Neural progenitor cell (in vitro differentiated cells): ENCODE results near the gene TRABD2A. TPM values are rescaled to one million over a fixed set of nuclear protein-coding genes. Genes with fewer than 3 reads are reported as not detected.

Experiments
- DNase-seq: peaks from one replicate; pipeline ENCODE4 v3.0.0-alpha.2; 2016; ENCODE audit warnings: low spot score
- H2AFZ ChIP-seq: fragments of 200-600 bp; sonication (generic); replicated peaks from 2 replicates; pipeline ENCODE4 v1.6.1; 2016; ENCODE audit warnings: antibody characterized with exemption
- H3F3A ChIP-seq: fragments of 200-600 bp; sonication (generic); 2 replicates; pipeline ENCODE4 v1.6.1; 2016; ENCODE audit warnings: antibody characterized with exemption, low read depth
- H3K27ac ChIP-seq: fragments of 200-600 bp; sonication (generic); 2 replicates; pipeline ENCODE4 v1.5.1; 2016; ENCODE audit warnings: mild to moderate bottlenecking
- H3K27me3 ChIP-seq: fragments of 200-600 bp; sonication (generic); 2 replicates; pipeline ENCODE4 v1.6.1; 2016; ENCODE audit warnings: mild to moderate bottlenecking, moderate library complexity
- H3K36me3 ChIP-seq: fragments of 200-600 bp; sonication (generic); 2 replicates; pipeline ENCODE4 v1.5.1; 2016
- H3K4me1 ChIP-seq: fragments of 200-600 bp; sonication (generic); 2 replicates; pipeline ENCODE4 v1.6.1; 2016; ENCODE audit warnings: mixed run types
- H3K4me2 ChIP-seq: fragments of 200-600 bp; sonication (generic); 2 replicates; pipeline ENCODE4 v1.6.1; 2016
- H3K4me3 ChIP-seq: fragments of 200-600 bp; sonication (generic); 2 replicates; pipeline ENCODE4 v1.5.1; 2016
- H3K79me2 ChIP-seq: fragments of 200-600 bp; sonication (generic); 2 replicates; pipeline ENCODE4 v1.6.1; 2016; ENCODE audit warnings: low read depth
- H3K9ac ChIP-seq: fragments of 200-600 bp; sonication (generic); 2 replicates; pipeline ENCODE4 v1.6.1; 2016
- H3K9me3 ChIP-seq: fragments of 200-600 bp; sonication (generic); 2 replicates; pipeline ENCODE4 v1.5.1; 2016; ENCODE audit warnings: low read depth
- H4K20me1 ChIP-seq: fragments of 200-600 bp; sonication (generic); 2 replicates; pipeline ENCODE4 v1.6.1; 2016; ENCODE audit warnings: low read depth
- H3K27ac Mint-ChIP-seq: 3 replicates; pipeline ENCODE4 v1.8.0; 2021; ENCODE audit warnings: mixed read lengths
- H3K27me3 Mint-ChIP-seq: 2 replicates; pipeline ENCODE4 v1.8.0; 2022; ENCODE audit warnings: low read depth, mild to moderate bottlenecking, inconsistent platforms, moderate library complexity, mixed read lengths; ENCODE audit not compliant: insufficient read depth
- H3K36me3 Mint-ChIP-seq: 3 replicates; pipeline ENCODE4 v1.8.0; 2021; ENCODE audit warnings: mixed read lengths
- H3K4me1 Mint-ChIP-seq: 3 replicates; pipeline ENCODE4 v1.8.0; 2021; ENCODE audit warnings: mixed read lengths
- H3K4me3 Mint-ChIP-seq: 3 replicates; pipeline ENCODE4 v1.8.0; 2021; ENCODE audit warnings: mild to moderate bottlenecking, moderate library complexity, mixed read lengths
- H3K9me3 Mint-ChIP-seq: 3 replicates; pipeline ENCODE4 v1.8.0; 2020; ENCODE audit warnings: mixed read lengths
- EZH2 ChIP-seq: fragments of 200-600 bp; sonication (generic); IDR thresholded peaks from 2 replicates; pipeline ENCODE4 v1.6.1; 2017; ENCODE audit warnings: antibody characterized with exemption, mild to moderate bottlenecking, moderate library complexity
- EZH2phosphoT487 ChIP-seq: fragments of 200-600 bp; sonication (generic); IDR thresholded peaks from 2 replicates; pipeline ENCODE4 v1.6.1; 2017; ENCODE audit warnings: antibody characterized with exemption
- total RNA-seq: library from RNA; depleted of rRNA; stranded (reverse); fragments of >200 nt; gene quantifications from 2 replicates; pipeline ENCODE4 v1.2.3, GENCODE V29; 2015; ENCODE audit warnings: low replicate concordance
- TF ChIP-seq, protein P1 (sequence below): fragments of 200-600 bp; sonication (generic); IDR thresholded peaks from 2 replicates; pipeline ENCODE4 v1.5.1; 2017; ENCODE audit warnings: antibody characterized with exemption, mild to moderate bottlenecking

The TRABD2A gene
- total RNA-seq, 1 donor from 2014 or later, result 2.0 TPM

DNA sequence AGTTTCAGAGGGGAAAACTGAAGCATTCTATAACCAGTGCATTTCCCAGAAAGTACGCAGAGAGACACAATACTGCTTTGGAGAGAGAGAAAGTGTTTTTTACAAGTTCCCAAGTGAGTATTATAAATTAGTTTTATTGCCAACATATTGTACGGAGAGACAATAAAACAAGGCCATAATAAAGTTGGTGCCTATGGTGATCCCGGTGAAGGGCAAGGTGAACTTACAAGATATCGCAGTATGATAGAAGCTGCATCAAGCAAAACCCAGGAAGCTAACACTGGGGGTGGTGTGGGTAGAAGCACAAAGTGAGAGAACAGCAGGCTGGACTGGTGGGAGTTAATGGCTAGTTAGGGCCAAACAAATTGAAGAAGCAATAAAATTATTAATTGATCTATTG is 32.1 kb upstream of the TRABD2A start:
- Mint-ChIP-seq H3K4me1 (peaks cover 3% of the 10 kb centered on the region), H3K27me3 (no peaks in the 10 kb centered on the region), H3K9me3 (peaks cover 6% of the 10 kb centered on the region), H3K4me3 (no peak overlapping the region), H3K27ac (no peak overlapping the region), H3K36me3 (peaks cover 16% of the 10 kb centered on the region)
- Histone ChIP-seq H3K27ac (no peak overlapping the region), H3K4me1 (no peaks in the 10 kb centered on the region), H3K9ac (no peak overlapping the region), H3K36me3 (no peaks in the 10 kb centered on the region), H3F3A (no peaks in the 10 kb centered on the region), H3K79me2 (no peaks in the 10 kb centered on the region), H3K9me3 (no peaks in the 10 kb centered on the region), H4K20me1 (no peaks in the 10 kb centered on the region), H3K4me2 (no peak overlapping the region), H3K27me3 (no peaks in the 10 kb centered on the region), H2AFZ (no peak overlapping the region), H3K4me3 (no peak overlapping the region)
- TF ChIP-seq, protein P1, sequence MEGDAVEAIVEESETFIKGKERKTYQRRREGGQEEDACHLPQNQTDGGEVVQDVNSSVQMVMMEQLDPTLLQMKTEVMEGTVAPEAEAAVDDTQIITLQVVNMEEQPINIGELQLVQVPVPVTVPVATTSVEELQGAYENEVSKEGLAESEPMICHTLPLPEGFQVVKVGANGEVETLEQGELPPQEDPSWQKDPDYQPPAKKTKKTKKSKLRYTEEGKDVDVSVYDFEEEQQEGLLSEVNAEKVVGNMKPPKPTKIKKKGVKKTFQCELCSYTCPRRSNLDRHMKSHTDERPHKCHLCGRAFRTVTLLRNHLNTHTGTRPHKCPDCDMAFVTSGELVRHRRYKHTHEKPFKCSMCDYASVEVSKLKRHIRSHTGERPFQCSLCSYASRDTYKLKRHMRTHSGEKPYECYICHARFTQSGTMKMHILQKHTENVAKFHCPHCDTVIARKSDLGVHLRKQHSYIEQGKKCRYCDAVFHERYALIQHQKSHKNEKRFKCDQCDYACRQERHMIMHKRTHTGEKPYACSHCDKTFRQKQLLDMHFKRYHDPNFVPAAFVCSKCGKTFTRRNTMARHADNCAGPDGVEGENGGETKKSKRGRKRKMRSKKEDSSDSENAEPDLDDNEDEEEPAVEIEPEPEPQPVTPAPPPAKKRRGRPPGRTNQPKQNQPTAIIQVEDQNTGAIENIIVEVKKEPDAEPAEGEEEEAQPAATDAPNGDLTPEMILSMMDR, result no peak
- no peak for TF ChIP-seq EZH2
- no peak for TF ChIP-seq EZH2phosphoT487
- DNase-seq, result no peak

DNA sequence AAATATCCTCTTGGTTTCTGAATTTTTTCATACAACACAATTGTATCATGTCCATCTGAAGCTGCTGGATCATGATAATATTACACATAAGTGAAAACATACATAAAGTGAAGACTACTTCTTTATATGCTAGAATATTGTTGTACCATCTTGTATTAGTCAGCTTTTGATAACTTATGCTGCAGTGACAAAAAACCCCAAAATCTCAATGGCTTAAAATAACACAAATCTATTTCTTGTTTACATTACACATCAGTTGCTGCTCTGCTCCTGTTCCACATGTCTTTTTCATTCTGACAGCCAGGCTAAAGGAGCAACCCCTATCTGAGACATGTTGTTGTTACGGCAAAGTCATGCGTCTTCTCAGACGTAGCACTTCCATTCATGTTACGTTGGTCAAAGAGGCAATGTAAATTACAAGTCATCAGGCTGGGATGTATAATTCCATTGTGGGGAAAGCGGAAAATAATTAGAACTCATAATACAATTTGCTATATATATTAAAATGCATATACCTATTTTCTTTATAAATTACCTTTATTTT is 30.3 kb upstream of the TRABD2A start:
- TF ChIP-seq, protein P1, result no peak
- TF ChIP-seq EZH2phosphoT487 (no peak), EZH2 (no peak)

DNA sequence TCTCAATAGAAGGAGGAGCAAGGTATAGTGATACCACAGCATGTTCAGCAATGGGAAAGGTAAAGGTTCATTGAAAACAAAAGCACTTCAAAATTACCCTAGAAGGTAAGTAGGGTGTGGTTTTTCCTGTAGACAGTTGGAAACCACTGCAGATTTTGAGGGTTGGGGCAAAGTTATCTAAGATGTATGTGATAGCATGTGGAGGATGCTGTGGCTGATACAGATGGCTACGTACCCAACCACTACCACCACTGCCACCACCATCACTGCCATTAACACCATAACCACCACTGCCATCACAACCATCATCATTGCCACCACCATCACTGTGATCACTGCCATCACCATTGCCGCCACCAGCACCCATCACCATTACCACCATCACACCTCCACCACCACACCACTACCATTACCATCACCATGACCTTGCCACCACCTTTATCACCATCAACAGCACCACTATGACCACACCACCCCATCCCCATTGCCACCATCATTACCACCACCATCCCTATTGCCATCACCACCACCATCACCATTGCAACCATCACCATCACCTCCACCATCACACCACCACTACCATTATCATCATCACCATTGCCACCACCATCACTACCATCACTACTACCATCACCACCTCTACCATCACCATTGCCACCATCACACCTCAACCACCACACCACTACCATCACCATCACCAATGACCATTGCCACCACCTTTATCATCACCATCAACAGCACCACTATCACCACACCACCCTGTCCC is 28.2 kb upstream of the TRABD2A start:
- Histone ChIP-seq H3F3A (peaks cover 23% of the 10 kb centered on the region), H3K9ac (no peak overlapping the region), H3K4me2 (no peak overlapping the region), H3K9me3 (no peaks in the 10 kb centered on the region), H3K27ac (no peak overlapping the region), H3K36me3 (no peaks in the 10 kb centered on the region), H3K27me3 (peaks cover 8% of the 10 kb centered on the region), H3K79me2 (peaks cover 23% of the 10 kb centered on the region), H3K4me3 (no peak overlapping the region), H2AFZ (no peak overlapping the region), H4K20me1 (peaks cover 12% of the 10 kb centered on the region), H3K4me1 (peaks cover 5% of the 10 kb centered on the region)
- Mint-ChIP-seq H3K27me3 (peaks cover 11% of the 10 kb centered on the region), H3K36me3 (peaks cover 20% of the 10 kb centered on the region), H3K4me3 (peak overlapping the region; percentile 11), H3K9me3 (peaks cover 6% of the 10 kb centered on the region), H3K4me1 (peaks cover 21% of the 10 kb centered on the region), H3K27ac (no peak overlapping the region)
- DNase-seq, result no peak
- TF ChIP-seq EZH2phosphoT487 (no peak), EZH2 (no peak)
- TF ChIP-seq, protein P1, result no peak

More for the DNA sequence above, 30.3 kb upstream of the TRABD2A start:
- H3K36me3 Mint-ChIP-seq, result peaks cover 20% of the 10 kb centered on the region
- H3K36me3 ChIP-seq, result no peaks in the 10 kb centered on the region
- H3K27ac Mint-ChIP-seq, result no peak overlapping the region
- H3K79me2 ChIP-seq, result peaks cover 14% of the 10 kb centered on the region
- no peaks in the 10 kb centered on the region for H3K9me3 ChIP-seq
- no peak overlapping the region for H3K27ac ChIP-seq
- peaks cover 6% of the 10 kb centered on the region for H3K9me3 Mint-ChIP-seq
- peaks cover 5% of the 10 kb centered on the region for H3K27me3 Mint-ChIP-seq
- peaks cover 5% of the 10 kb centered on the region for H3K4me1 ChIP-seq
- H3K4me2 ChIP-seq, result no peak overlapping the region
- H3K27me3 ChIP-seq, result no peaks in the 10 kb centered on the region
- H3K9ac ChIP-seq, result no peak overlapping the region
- DNase-seq, result no peak
- no peak overlapping the region for H3K4me3 Mint-ChIP-seq
- H3K4me1 Mint-ChIP-seq, result peaks cover 14% of the 10 kb centered on the region
- peaks cover 10% of the 10 kb centered on the region for H4K20me1 ChIP-seq
- no peak overlapping the region for H2AFZ ChIP-seq
- H3K4me3 ChIP-seq, result no peak overlapping the region
- H3F3A ChIP-seq, result peaks cover 14% of the 10 kb centered on the region
